Measurements from ENCODE around the gene LATS2. TPM values are rescaled to one million over a fixed set of nuclear protein-coding genes. Genes with fewer than 3 reads are reported as not detected.

Gene LATS2
- 1 to 10 TPM; 6.2 to 6.5 TPM for total RNA-seq
- 1.8 TPM for polyA plus RNA-seq (2013, experiment 1 of 2)
- 2.1 TPM for polyA plus RNA-seq (2013, experiment 2 of 2)
- 0.57 to 15.4 (median 4.1) reads per million in 172 experiments for total RNA-seq

DNA sequence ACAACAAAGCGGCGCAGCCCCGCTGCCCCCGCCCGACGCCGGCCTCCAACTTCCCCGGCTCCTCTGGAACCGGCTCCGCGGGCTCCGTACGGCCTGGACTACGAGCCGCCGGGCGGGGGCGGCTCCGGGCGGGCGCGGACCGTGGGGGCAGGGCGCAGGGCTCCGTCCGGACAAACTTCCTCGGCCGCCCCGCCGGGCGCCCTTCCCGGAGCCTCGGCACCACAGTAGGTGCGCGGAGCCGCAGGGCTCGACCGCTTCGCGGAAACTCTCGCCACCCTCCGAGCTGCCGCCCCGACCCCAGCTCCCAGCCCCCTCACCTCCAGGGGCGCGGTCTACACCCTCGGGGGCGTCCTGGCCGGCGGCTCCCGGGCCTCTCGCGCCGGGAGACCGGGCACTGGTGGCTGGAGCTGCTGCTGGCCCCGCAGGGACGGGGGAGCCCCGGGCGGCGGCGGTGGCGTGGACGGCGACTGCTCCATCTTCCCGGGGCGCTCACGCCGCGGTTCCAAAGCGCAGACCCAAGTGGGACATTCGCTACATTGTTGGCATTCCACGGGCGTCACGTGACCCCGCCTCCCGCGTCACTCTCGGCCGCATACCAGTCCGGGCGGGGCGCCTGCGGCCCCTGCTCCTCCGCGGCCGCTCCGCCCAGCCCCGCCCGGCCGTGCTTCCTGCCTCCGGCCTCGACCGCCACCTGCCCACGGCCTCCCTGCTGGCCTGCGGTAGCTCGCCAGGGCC, at the start of gene LATS2:
TSS of gene LATS2 (minus strand) at position 558 of the 735 bp plus-strand sequence. CDS start 15,560 bp downstream, outside the sequence.
- Mint-ChIP-seq H3K9me3 (no peaks in the 10 kb centered on the region), H3K27me3 (peaks cover 43% of the 10 kb centered on the region), H3K4me1 (ENCODE audit: low read depth) (no peaks in the 10 kb centered on the region), H3K36me3 (ENCODE audit: low read depth) (no peaks in the 10 kb centered on the region), H3K4me3 (peak within 1 kb of the TSS; percentile 59), H3K27ac (no peak within 1 kb of the TSS)
- Histone ChIP-seq H3K4me3 (ENCODE audit: low read length) (peak within 1 kb of the TSS; percentile 42), H3K27ac (ENCODE audit: low read depth in 1 of 2, low read length in 2 of 2) (no peak within 1 kb of the TSS), H3K9me3 (ENCODE audit: control insufficient read depth in 1 of 2, insufficient read depth in 1 of 2, low read length in 2 of 2) (peaks cover 0 to 6% of the 10 kb centered on the region in 2 experiments), H3K27me3 (ENCODE audit: control insufficient read depth in 1 of 2, insufficient read depth in 2 of 2, low read length in 2 of 2) (peaks cover 7 to 20% of the 10 kb centered on the region in 2 experiments), H3K36me3 (ENCODE audit: insufficient read depth, low read length) (no peaks in the 10 kb centered on the region), H3K4me1 (ENCODE audit: insufficient read depth, low read length) (peaks cover 7% of the 10 kb centered on the region)
- TF ChIP-seq CTCF (IDR thresholded peaks at IDR 0.05): no peak
- intact Hi-C loops (cut with DNase I, micrococcal nuclease): no loop called here
- DNase-seq (peak in 12 of 14 experiments; percentile 24 to 79 (median 44)), ATAC-seq (ENCODE audit: poor library complexity) (peak; percentile 73)
- POLR2A ChIA-PET: interaction anchor here (1.1 kb wide), 1 partner anchor 13 kb away, joined by 6 read pairs; no protein-coding TSS in a partner anchor
- CTCF ChIA-PET: no interaction called here

DNA sequence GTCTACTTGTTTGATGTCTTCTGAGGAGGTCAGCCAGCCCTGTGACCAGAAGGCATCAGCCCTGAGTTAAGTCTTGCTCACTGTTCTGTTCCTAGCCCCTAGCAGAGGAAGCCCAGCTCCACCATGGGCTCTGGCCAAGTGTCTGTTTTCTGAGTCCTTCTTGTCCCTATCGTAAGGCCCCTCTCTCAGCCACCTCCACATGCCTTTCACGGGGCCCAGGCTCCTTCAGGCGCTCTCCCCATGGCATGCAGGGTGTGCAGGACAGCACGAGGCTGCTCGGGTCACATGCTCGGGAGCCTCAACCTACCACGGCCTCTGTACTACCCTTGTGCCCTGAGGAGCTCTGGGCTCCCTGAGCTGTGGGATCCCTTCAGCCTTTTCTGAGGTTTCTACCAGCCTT, 47.8 kb upstream of the LATS2 start:
- ATAC-seq (ENCODE audit: poor library complexity) (no peak), DNase-seq (no peak)
- H3K27me3 ChIP-seq (ENCODE audit: control insufficient read depth in 1 of 2, insufficient read depth in 2 of 2, low read length in 2 of 2): no peaks in the 10 kb centered on the region
- no peaks in the 10 kb centered on the region for H3K9me3 ChIP-seq (ENCODE audit: control insufficient read depth in 1 of 2, insufficient read depth in 1 of 2, low read length in 2 of 2)
- H3K27ac ChIP-seq (ENCODE audit: low read depth in 1 of 2, low read length in 2 of 2): no peak overlapping the region
- Mint-ChIP-seq H3K27ac (no peak overlapping the region), H3K9me3 (no peaks in the 10 kb centered on the region), H3K4me3 (no peak overlapping the region), H3K4me1 (ENCODE audit: low read depth) (no peaks in the 10 kb centered on the region), H3K36me3 (ENCODE audit: low read depth) (no peaks in the 10 kb centered on the region), H3K27me3 (no peaks in the 10 kb centered on the region)
- H3K4me1 ChIP-seq (ENCODE audit: insufficient read depth, low read length): peaks cover 4% of the 10 kb centered on the region
- intact Hi-C loops (cut with DNase I, micrococcal nuclease): no loop called here
- no peaks in the 10 kb centered on the region for H3K36me3 ChIP-seq (ENCODE audit: insufficient read depth, low read length)
- TF ChIP-seq CTCF (IDR thresholded peaks at IDR 0.05): no peak
- ChIA-PET POLR2A (no interaction called here), CTCF (interaction anchor here (3.1 kb wide), 1 partner anchor 368 kb away, joined by 10 read pairs; no protein-coding TSS in a partner anchor)
- no peak overlapping the region for H3K4me3 ChIP-seq (ENCODE audit: low read length)

DNA sequence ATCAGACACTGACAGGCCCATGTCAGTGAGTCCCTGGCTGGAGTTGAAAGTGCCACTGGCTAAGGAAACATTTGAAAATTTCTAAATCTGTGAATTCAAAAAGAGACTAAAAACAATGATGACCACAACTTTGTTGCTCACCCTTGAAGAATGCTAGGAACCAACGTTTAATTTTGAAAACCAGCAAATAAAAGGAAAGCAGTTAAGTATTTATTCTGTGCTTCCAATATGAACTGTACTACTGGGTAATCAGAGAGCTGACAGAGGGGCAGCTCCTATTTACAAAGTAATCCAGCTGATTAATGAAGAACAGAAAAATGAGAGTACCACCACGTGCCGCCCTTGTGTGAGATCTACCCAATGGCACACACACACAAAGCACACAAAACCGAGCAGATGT, 44.7 kb upstream of the LATS2 start:
- ATAC-seq (ENCODE audit: poor library complexity): no peak
- no peaks in the 10 kb centered on the region for H3K27me3 ChIP-seq (ENCODE audit: control insufficient read depth in 1 of 2, insufficient read depth in 2 of 2, low read length in 2 of 2)
- peaks cover 4% of the 10 kb centered on the region for H3K4me1 ChIP-seq (ENCODE audit: insufficient read depth, low read length)
- DNase-seq: no peak
- Mint-ChIP-seq H3K27me3 (no peaks in the 10 kb centered on the region), H3K27ac (no peak overlapping the region), H3K36me3 (ENCODE audit: low read depth) (no peaks in the 10 kb centered on the region), H3K9me3 (no peaks in the 10 kb centered on the region), H3K4me3 (no peak overlapping the region), H3K4me1 (ENCODE audit: low read depth) (no peaks in the 10 kb centered on the region)
- POLR2A ChIA-PET: no interaction called here
- no peaks in the 10 kb centered on the region for H3K36me3 ChIP-seq (ENCODE audit: insufficient read depth, low read length)
- intact Hi-C loops (cut with DNase I, micrococcal nuclease): no loop called here
- no peak overlapping the region for H3K27ac ChIP-seq (ENCODE audit: low read depth in 1 of 2, low read length in 2 of 2)
- H3K9me3 ChIP-seq (ENCODE audit: control insufficient read depth in 1 of 2, insufficient read depth in 1 of 2, low read length in 2 of 2): no peaks in the 10 kb centered on the region
- CTCF ChIA-PET: no interaction called here
- no peak for TF ChIP-seq CTCF (IDR thresholded peaks at IDR 0.05)
- H3K4me3 ChIP-seq (ENCODE audit: low read length): no peak overlapping the region
